Stimulated activated CD8-positive, alpha-beta memory T cell treated with anti-CD3 and anti-CD28 coated beads, Interleukin-12 subunit alpha, Interleukin-12 subunit beta, amount 100 ng/mL, for 1 hour (primary cell): ENCODE data around the gene HS3ST3B1.

Source experiments
- DNase-seq: peaks from one replicate; pipeline ENCODE4 v3.0.0-alpha.2; 2020; ENCODE audit warnings: low read depth

The HS3ST3B1 gene

DNA sequence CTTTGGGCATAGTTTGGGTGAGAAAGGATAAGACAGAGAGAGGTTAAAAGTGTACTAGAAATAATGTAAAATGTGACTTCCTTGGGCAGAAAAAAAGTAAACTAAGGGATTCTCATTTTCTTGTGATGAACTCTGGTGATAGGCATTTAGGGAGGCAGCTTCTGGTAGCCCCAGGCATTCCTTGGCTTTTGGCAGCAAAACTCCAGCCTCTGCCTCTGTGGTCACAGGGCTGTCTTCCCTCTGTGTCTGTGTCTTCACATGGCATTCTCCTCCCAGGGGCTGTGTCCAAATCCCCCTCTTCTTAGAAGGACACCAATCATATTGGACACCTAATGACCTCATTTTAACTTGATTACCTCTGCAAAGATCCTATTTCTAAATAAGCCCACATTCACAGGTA, 54.7 kb downstream of the HS3ST3B1 start:
- DNase-seq = no peak

DNA sequence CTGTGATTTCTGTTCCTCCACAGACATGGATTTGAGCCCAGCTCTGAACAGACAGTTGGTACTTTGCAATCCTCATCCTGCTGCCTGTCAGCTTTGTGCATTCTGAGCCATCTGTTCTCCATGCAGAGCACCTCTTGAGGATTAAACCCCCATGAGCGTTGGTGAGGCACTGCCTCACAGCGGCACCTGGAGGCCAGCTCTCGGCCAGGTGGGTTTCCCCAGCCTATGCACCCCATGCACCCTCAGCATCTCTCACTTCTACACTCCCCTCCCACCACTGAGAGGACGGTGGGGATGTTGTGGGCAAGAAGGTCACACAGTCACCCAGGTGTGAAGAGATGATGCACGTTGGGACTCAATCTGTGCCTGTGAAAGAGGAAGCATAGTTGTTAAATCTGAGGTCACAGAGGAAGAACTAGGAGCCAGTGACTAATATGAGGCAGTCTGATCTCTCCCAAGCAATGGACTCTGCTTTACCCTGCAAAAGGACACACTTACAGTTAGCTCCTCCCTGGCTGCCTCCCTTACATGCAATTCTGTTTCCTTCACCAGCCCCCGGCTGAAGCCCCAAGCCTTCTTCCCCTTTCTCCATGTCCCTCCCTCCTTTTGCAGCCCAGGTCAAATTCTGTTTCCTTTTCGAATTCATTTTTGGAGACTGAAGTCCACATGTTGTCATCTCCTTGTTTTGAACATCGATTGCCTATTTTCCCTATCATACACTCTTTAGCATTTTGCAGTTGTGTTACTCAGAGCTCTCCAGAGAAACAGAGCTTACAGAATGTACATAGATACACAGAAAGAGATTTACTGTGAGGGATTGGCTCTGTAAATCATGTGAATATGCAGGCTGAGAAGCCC, 58.5 kb downstream of the HS3ST3B1 start:
- DNase-seq = no peak

DNA sequence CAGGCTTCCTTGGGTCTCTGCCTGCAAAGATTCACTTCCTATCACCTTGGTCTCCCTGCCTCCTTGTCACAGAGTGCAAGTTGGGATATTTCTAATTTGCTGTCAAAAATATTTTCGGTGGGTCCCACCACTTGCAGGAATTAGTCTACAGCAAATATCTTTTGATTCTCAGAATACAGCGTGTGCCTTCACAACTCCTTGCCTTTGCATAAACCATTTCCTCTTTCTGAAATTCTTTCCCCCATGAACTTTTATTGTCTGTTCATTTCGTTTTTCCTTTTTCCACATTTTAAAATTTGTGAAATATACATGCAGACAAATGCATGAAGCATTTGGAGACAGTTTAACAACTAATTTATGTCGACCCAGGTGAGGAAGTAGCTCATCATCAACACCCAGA, 60.0 kb downstream of the HS3ST3B1 start:
- DNase-seq = no peak

DNA sequence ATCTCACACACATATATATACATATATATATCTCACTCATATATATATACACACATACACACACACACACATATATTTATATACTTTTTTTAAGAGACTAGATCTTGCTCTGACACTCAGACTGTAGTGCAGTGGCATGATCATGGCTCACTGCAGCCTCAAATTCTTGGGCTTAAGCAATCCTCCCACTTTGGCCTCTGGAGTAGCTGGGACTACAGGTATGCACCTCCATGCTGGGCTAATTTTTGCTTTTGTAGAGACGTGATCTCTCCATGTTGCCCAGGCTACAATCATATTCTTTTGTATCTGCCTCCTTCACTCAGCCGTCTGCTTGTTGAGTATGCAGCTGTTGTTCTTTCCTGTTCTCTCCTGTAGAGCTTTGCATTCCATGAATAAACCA, 60.6 kb downstream of the HS3ST3B1 start:
- no peak for DNase-seq

DNA sequence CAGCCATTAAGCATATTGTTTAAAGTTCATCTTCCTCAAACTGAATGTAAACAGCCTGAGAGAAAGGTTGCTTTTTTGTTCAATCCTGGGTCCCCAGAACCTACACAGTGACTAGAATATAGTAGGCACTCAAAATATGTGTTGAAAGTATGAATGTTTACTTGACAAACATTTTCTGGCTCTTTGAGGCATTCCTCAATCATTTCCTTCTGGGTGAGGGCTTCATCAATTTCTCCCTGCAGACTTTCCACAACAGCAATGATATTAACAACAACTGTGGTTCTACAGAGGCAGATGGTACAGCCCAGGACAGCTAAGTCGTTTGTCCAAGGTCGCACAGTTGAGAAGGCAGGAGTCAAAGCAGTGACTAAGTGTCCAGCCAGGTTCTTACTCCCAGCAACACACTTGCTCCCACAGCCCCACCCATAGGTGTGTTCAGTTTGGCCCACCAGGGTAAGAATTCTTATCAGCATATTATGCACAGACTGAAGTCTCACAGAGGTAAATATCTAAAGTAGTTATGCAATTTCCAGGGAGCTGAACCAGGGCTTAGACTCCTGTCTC, 61.1 kb downstream of the HS3ST3B1 start:
- DNase-seq = no peak

DNA sequence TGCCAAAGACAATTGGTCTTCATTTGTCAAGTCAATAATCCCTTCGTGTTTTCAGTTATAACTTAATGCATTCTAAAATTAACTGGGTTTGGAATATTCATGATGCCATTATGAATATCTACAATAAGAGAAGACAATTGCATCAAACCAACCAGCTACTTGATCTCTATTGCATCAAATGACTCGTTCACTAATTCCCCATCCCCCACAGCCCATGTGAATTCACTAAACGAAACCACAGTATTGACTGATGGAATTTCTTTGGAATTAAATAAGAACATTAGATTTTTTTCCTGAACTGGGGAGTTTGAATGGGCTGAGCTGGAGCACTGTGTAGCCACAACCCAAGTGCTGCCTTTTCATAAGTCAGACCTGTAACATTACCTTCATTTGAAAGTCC, 65.3 kb downstream of the HS3ST3B1 start:
- DNase-seq = no peak

DNA sequence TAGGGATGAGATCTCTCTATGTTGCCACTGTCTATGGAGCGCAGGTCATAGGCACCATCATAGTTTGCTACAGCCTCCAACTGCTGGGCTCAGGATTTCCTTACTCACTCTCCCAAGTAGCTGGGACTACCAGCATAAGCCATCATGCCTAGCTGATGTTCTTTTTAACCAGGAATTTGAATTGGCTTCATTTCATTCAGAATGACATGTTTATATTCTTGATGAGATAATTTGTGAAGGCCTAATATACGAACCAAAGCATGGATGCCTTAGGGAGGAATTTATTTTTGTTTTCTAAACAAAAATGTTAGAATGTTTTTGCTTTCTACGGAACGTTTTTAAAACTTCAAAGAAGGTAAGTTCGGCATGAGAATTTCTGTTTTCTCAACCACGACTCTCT, 71.6 kb downstream of the HS3ST3B1 start:
- DNase-seq = no peak

DNA sequence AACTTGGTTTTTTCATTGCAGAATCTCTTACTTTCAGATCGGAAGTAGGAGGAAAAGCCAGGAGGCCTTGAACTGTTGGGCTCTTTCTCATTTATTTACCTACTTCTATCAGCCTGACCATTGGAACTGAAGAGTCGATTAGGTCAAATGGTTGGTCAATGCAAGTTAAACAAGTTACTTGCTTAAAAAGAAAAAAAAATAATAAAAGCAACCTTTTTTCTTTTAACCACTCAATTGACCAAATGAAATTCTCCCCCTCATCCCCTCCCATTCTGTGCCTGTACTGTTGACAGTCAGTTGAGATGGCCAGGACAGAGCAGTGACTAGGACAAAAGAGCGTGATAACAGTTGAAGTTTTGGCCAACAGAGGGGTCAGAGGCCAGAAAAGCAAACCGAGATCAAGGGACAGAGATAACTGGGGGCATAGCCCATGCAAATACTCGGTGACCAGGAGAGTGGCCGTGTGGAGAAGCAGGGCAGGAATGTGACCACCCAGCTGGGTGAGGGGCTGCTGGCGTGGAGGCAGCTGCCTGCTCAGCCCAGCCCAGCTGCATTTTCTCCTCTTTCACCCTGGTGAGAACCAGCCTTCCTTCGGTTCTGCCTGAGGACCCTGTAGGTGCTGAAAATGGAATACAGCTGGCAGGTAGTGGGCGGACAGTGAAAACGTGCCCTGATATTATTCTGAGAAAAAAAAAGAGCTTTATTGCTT, 72.2 kb downstream of the HS3ST3B1 start:
- DNase-seq = no peak

DNA sequence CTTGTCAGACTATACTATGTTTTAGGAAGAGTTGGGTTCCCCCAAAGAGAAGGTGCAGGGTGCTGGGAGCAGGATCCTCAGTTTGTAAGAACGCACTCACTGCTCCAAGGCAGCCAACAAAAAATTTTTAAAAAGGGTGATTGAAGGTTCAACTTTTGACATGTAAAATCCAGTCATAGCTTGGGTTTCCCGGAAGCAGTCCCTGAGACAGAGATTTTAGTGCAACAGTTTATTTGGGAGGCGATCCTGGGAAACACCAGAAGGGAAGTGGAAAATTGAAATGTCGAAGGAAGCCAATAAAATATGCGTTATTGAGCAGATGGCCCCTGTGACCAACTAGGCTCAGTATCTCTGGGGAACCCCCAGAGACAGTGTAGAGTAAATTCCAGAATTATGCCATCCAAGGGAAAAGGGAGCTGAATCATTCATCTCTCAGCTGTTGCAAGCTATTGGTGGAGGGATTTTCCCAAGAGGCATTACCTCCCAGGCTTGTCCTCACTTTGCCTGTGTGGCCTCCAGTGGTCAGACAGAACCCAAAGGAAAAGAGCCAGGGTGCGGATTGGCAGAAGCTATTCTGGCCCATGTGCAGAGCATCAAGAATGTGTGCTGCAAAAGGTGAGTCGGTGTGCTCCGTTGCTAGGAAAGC, 72.9 kb downstream of the HS3ST3B1 start:
- no peak for DNase-seq

DNA sequence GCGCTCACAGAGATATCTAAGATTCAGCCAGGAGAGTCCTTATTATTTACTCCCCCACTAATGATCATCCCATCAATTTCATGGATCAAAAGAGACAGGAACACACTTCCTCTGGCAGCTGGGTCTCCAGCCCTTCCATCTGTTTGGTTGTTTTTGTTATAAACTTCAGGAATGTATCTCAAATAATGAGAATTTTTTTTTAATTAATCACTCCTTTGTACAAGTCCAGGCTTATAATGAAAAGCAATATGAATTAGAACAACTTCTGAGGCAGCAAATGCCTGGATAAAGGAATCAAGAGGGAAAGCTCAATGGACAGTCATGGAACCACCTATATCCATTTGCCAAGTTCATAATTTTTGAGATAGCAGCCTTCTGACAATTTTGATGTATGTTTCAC, 73.4 kb downstream of the HS3ST3B1 start:
- DNase-seq = no peak

DNA sequence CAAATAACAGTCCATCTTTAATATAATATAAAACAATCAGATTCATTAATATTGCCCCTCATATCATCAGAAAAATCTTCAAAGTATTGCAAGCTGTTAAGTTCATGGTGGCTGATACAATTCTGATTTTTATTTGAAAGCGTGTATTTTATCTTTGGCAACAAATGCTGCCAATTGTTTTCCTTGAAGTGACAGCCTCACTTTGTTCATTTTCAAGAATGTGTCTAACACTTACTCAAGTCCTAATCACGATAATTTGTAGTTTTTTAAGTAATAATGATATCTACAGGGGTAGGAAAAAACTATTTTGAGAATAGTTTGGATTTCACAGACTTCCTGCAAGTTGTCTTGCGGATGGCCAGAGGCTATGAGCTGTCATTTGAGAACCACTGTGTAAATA, 75.8 kb downstream of the HS3ST3B1 start:
- DNase-seq = no peak

DNA sequence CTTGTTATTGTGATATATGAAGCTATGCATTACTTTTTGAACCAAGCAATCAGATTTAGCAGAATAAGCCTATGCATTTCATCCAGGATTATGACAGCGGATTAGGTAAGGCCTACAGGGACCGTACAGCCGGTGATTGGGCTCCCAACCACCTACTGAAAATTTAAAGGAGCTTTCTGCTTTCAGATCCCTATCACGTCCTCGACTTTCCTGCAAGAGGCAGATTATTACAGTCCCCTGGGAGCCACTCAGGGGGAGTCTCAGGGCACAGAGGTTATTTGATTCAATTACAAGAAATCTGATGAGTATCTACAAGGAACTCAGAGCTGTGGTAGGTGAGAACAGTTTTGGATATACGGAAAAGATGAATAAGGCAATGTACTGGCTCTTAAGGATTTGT, 80.7 kb downstream of the HS3ST3B1 start:
- DNase-seq = no peak

DNA sequence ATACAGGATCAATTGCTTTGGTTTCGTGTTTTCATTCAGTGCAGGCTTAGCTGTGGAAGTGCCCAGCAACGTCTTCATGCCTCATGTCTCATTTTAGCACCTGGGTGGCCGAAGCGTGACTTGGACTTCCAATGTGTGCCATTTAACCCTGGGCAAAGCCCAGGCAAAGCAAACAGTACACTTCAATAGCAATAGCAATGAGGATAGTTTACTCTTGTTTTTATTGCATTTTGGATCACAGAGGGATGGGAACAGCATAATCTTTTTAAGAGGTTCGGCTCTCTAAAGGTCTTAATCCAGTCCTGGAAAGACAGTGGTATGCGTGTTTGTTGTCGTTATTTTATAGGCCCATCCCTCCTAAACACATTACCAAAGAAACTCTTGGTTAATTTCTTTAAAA, 86.2 kb downstream of the HS3ST3B1 start:
- DNase-seq = no peak

DNA sequence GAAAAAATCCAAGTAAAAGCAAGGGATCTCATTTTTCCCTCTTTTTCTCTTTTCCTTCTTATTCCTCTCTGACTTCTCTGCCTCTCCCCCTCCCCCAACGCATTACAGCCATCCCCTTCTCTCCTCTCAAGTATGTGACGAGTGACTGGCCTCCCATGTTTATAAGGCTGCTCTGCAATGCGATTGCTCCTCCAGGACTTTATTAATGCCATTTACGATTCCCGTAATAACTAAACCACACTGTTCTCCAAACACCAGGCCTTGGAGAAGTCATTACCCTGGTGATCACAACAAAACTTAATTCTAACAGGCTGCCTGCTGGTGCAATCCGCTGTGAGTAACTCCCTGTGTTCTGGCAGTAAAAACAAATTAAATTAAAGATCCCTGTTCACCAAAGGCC, 88.8 kb downstream of the HS3ST3B1 start:
- DNase-seq = no peak

DNA sequence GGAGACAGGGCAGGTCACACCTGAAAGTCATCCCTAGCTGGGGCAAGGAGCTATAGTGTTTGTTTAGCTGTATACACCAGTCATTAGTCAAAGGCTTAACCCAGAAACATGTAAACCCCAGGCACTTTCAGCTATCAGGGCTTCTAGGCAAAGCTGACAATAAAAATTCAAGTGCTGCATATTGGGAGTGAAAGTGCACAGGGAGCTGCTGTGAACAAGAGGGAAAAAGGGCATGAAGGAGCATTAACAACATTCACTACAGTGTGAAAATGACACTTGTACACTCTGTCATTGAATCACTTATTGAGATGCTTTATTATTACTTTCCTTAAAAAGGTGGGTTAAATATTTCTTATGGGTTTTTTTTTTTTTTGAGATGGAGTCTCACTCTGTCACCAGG, 92.8 kb downstream of the HS3ST3B1 start:
- no peak for DNase-seq

DNA sequence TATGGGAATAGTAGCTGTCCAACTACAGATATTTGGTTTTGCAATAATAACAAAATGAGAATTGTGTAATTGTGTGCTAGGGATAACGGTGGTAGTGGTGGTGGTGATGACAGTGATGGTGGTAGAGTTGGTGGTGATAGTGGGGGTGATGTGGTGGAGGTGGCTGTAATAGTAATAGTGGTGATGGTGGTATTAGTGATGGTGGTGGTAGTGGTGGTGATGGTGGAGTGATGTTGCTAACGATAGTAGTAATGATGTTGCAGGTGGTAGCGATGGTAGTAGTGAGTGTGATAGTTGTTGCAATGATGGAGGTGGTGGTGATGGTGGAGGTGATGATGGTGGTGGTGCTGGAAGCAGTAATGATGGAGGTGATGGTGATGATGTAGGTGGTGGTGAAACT, 94.4 kb downstream of the HS3ST3B1 start:
- no peak for DNase-seq

DNA sequence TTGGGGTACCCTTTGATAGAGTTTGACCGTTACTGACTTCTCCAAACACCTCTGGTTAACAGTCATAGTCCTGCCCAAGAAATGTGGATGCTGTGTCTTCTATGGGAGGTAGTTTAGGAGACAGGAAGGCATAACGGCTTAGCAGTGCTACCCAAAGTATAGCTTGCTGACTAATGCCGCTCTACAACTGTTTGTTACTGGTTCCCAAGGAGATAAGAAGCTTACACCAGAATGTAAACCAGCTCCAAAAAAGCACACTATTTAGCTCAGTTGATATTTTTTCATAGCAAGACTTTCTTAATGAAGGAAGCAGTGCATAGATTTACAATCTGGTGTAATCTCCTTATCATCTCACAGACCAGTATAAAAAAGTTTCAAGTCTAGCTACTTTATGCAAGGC, 95.7 kb downstream of the HS3ST3B1 start:
- DNase-seq = no peak

DNA sequence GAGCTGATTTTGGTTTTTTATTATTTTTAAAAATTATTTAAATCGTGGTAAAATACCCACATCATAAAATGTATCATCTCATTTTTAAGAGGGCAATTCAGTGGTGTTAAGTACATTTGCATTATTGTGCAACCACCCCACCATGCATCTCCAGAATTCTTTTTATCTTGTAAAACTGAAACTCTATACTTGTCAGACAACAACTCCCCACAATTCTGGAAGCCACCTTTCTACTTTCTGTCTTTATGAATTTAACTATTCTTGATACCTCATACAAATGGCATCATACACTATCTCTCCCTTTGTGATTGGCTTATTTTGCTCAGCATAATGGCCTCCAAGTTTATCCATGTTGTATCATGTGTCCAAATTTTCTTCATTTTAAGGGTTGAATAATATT, 97.9 kb downstream of the HS3ST3B1 start:
- no peak for DNase-seq
